Peyer's patch (tissue), 4 donors: ENCODE results near the gene PSMC3IP.

Source experiments
- CTCF ChIP-seq, 6 experiments: fragments of 450-650 bp in 4 of 6; fragments of 200-600 bp in 2 of 6; sonication (generic) in 1 of 6; IDR thresholded peaks; one replicate each; pipeline ENCODE4 v1.5.1; 2017 to 2019; ENCODE audit warnings: antibody characterized with exemption in 6 of 6, mild to moderate bottlenecking in 3 of 6, moderate library complexity in 1 of 6
- POLR2A ChIP-seq, 2 donors: fragments of 450-650 bp; IDR thresholded peaks; one replicate each; pipeline ENCODE4 v1.5.1; 2017; ENCODE audit warnings: antibody characterized with exemption in 2 of 2, mild to moderate bottlenecking in 2 of 2, moderate library complexity in 2 of 2

- no peak for TF ChIP-seq POLR2A (IDR thresholded peaks at IDR 0.05)
- TF ChIP-seq CTCF (IDR thresholded peaks at IDR 0.05), result no peak
Measured at GRCh38 chr17:42598905-42599304, 21.4 kb upstream of the PSMC3IP start.
